PC-3 (cell line): ENCODE data around the gene BZW1. TPM values are rescaled to one million over a fixed set of nuclear protein-coding genes. Genes with fewer than 3 reads are reported as not detected.

Experiments
- ATAC-seq: fragments of 200-7000 bp; cut with Tn5 transposase; 2 replicates; pipeline ENCODE4 v1.9.1; 2020; ENCODE audit warnings: mild to moderate bottlenecking, moderate library complexity
- BruUV-seq: library from RNA; stranded (reverse); fragments of 400-500 nt; replicated peaks from 2 replicates; lab custom pipeline; 2021; lab: Mats Ljungman, UMichigan
- CTCF ChIA-PET: fragments of 300-600 bp; sonication (Branson Sonifier 250); formaldehyde crosslinking; loops from one replicate; lab custom pipeline; 2022; ENCODE audit warnings: antibody characterized with exemption; lab: Charles Lee
- POLR2A ChIA-PET: fragments of 300-600 bp; sonication (Branson Sonifier 250); formaldehyde crosslinking; loops from one replicate; lab custom pipeline; 2022; ENCODE audit warnings: antibody characterized with exemption; ENCODE audit not compliant: unreplicated experiment; lab: Charles Lee
- DNase-seq: peaks from one replicate; pipeline ENCODE4 v3.0.0-alpha.2; 2015
- H2AFZ ChIP-seq: fragments of 300-600 bp; sonication (generic); 2 replicates; pipeline ENCODE4 v1.6.0; 2016; ENCODE audit warnings: antibody characterized with exemption, low read length
- H3F3A ChIP-seq: fragments of 300-600 bp; sonication (generic); one replicate; pipeline ENCODE4 v1.6.0; 2017; ENCODE audit warnings: antibody characterized with exemption, low read length, control low read depth, mild to moderate bottlenecking; ENCODE audit not compliant: unreplicated experiment
- H3K27ac ChIP-seq: fragments of 300-600 bp; sonication (generic); 2 replicates; pipeline ENCODE4 v1.5.1; 2016; ENCODE audit warnings: mild to moderate bottlenecking, low read length
- H3K27me3 ChIP-seq: fragments of 300-600 bp; sonication (generic); 2 replicates; pipeline ENCODE4 v1.6.1; 2016; ENCODE audit warnings: low read length, mixed read lengths
- H3K36me3 ChIP-seq: fragments of 300-600 bp; sonication (generic); 2 replicates; pipeline ENCODE4 v1.6.1; 2016; ENCODE audit warnings: low read depth, mixed run types, low read length, mixed read lengths
- H3K4me1 ChIP-seq: fragments of 300-600 bp; sonication (generic); 2 replicates; pipeline ENCODE4 v1.5.1; 2016; ENCODE audit warnings: low read length; ENCODE audit not compliant: insufficient read depth
- H3K4me2 ChIP-seq: fragments of 300-600 bp; sonication (generic); 2 replicates; pipeline ENCODE4 v1.6.0; 2016; ENCODE audit warnings: low read length
- H3K4me3 ChIP-seq: fragments of 300-600 bp; sonication (generic); 2 replicates; pipeline ENCODE4 v1.5.1; 2016; ENCODE audit warnings: mild to moderate bottlenecking, low read length, mixed read lengths
- H3K79me2 ChIP-seq: fragments of 300-600 bp; sonication (generic); 2 replicates; pipeline ENCODE4 v1.6.1; 2017; ENCODE audit warnings: low read length, mixed read lengths
- H3K9ac ChIP-seq: fragments of 300-600 bp; sonication (generic); 2 replicates; pipeline ENCODE4 v1.6.0; 2016; ENCODE audit warnings: mild to moderate bottlenecking, low read length
- H3K9me2 ChIP-seq: fragments of 300-600 bp; sonication (generic); replicated peaks from 2 replicates; pipeline ENCODE4 v1.6.1; 2016; ENCODE audit warnings: mixed run types, low read length, mixed read lengths
- H3K9me3 ChIP-seq: fragments of 300-600 bp; sonication (generic); 2 replicates; pipeline ENCODE4 v1.6.1; 2016; ENCODE audit warnings: low read length, mixed read lengths
- H4K20me1 ChIP-seq: fragments of 300-600 bp; sonication (generic); 2 replicates; pipeline ENCODE4 v1.6.1; 2016; ENCODE audit warnings: low read length, mixed read lengths
- EZH2 ChIP-seq: fragments of 300-600 bp; sonication (generic); IDR thresholded peaks from one replicate; pipeline ENCODE4 v1.6.1; 2017; ENCODE audit warnings: antibody characterized with exemption, mild to moderate bottlenecking, low read length; ENCODE audit not compliant: unreplicated experiment
- EZH2phosphoT487 ChIP-seq: fragments of 300-600 bp; sonication (generic); IDR thresholded peaks from 2 replicates; pipeline ENCODE4 v1.6.1; 2018; ENCODE audit warnings: mild to moderate bottlenecking, antibody characterized with exemption, low read length, borderline replicate concordance
- intact Hi-C: fragments of 100-400 bp; cut with micrococcal nuclease; formaldehyde crosslinking; loops from 2 replicates; pipeline ENCODE4 v1.9.0; 2023
- total RNA-seq: library from RNA; depleted of rRNA; stranded (reverse); fragments of >200 nt; gene quantifications from 2 replicates; pipeline ENCODE4 v1.2.3, GENCODE V29; 2014
- TF ChIP-seq, protein P1 (sequence below): fragments of 300-600 bp; sonication (generic); conservative IDR thresholded peaks from 2 replicates; pipeline ENCODE4 v1.5.1; 2017; ENCODE audit warnings: antibody characterized with exemption, low read depth, mild to moderate bottlenecking, low read length

BZW1 gene
- total RNA-seq, 1 experiment from 2014 or later, result 626 TPM

- Histone ChIP-seq H2AFZ (no peak overlapping the region), H3K27ac (no peak overlapping the region), H3K27me3 (no peaks in the 10 kb centered on the region), H3F3A (peaks cover 17% of the 10 kb centered on the region), H4K20me1 (0 out of 2 replicates have a peak, but pooled peaks cover 5% of the 10 kb centered on the region), H3K9me3 (no peaks in the 10 kb centered on the region), H3K4me1 (no peaks in the 10 kb centered on the region), H3K4me2 (no peak overlapping the region), H3K36me3 (peaks cover 57% of the 10 kb centered on the region), H3K9me2 (no peaks in the 10 kb centered on the region), H3K4me3 (no peak overlapping the region), H3K9ac (no peak overlapping the region), H3K79me2 (peaks cover 14% of the 10 kb centered on the region)
- DNase-seq (no peak), ATAC-seq (no peak)
- CTCF ChIA-PET, result no interaction called here
- TF ChIP-seq, protein P1, sequence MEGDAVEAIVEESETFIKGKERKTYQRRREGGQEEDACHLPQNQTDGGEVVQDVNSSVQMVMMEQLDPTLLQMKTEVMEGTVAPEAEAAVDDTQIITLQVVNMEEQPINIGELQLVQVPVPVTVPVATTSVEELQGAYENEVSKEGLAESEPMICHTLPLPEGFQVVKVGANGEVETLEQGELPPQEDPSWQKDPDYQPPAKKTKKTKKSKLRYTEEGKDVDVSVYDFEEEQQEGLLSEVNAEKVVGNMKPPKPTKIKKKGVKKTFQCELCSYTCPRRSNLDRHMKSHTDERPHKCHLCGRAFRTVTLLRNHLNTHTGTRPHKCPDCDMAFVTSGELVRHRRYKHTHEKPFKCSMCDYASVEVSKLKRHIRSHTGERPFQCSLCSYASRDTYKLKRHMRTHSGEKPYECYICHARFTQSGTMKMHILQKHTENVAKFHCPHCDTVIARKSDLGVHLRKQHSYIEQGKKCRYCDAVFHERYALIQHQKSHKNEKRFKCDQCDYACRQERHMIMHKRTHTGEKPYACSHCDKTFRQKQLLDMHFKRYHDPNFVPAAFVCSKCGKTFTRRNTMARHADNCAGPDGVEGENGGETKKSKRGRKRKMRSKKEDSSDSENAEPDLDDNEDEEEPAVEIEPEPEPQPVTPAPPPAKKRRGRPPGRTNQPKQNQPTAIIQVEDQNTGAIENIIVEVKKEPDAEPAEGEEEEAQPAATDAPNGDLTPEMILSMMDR, result no peak
- no peak for TF ChIP-seq EZH2phosphoT487
- no peak for TF ChIP-seq EZH2
- intact Hi-C loops, result no loop called here
- BruUV-seq, result no TSS peak
- POLR2A ChIA-PET, result no interaction called here
Observed at GRCh38 chr2:200852605-200853004, 40.9 kb downstream of the BZW1 start.

GRCh38 chr2:200856806-200857205 lies 45.1 kb downstream of the BZW1 start:
- intact Hi-C loops, result no loop called here

More at GRCh38 chr2:200856806-200857205, 45.1 kb downstream of the BZW1 start:
- H3F3A ChIP-seq, result peaks cover 25% of the 10 kb centered on the region
- peaks cover 56% of the 10 kb centered on the region for H3K79me2 ChIP-seq
- POLR2A ChIA-PET, result no interaction called here
- no peak overlapping the region for H2AFZ ChIP-seq
- no peaks in the 10 kb centered on the region for H3K9me2 ChIP-seq
- CTCF ChIA-PET, result no interaction called here
- H3K4me3 ChIP-seq, result no peak overlapping the region
- no peaks in the 10 kb centered on the region for H3K9me3 ChIP-seq
- no peak overlapping the region for H3K4me2 ChIP-seq
- H3K27me3 ChIP-seq, result no peaks in the 10 kb centered on the region
- H3K4me1 ChIP-seq, result peaks cover 19% of the 10 kb centered on the region
- no TSS peak for BruUV-seq
- no peak for DNase-seq
- peaks cover 28% of the 10 kb centered on the region for H4K20me1 ChIP-seq
- no peak overlapping the region for H3K27ac ChIP-seq
- no peak for ATAC-seq
- TF ChIP-seq EZH2phosphoT487, result no peak
- TF ChIP-seq EZH2, result no peak
- TF ChIP-seq, protein P1, result no peak
- peaks cover 90% of the 10 kb centered on the region for H3K36me3 ChIP-seq
- no peak overlapping the region for H3K9ac ChIP-seq
